GM06990 (cell line): ENCODE results near the gene LDB1.
A peak's percentile ranks its signal among the peaks of the same experiment; 100 is the strongest.

ENCODE experiments used
- DNase-seq: peaks from one replicate; pipeline ENCODE4 v3.0.0-alpha.2; 2011; ENCODE audit not compliant: insufficient read length; ENCODE audit errors: extremely low read depth
- H3K27me3 ChIP-seq: replicated peaks from 2 replicates; pipeline ENCODE4 v1.6.0; 2011; ENCODE audit warnings: low read length; ENCODE audit not compliant: control insufficient read depth, insufficient read depth
- H3K36me3 ChIP-seq: 2 replicates; pipeline ENCODE4 v1.5.1; 2011; ENCODE audit warnings: low read length; ENCODE audit not compliant: control insufficient read depth, insufficient read depth
- H3K4me3 ChIP-seq: replicated peaks from 2 replicates; pipeline ENCODE4 v1.5.1; 2011; ENCODE audit warnings: low read depth, mild to moderate bottlenecking, control low read depth, low read length
- CTCF ChIP-seq: IDR thresholded peaks from 2 replicates; pipeline ENCODE4 v1.5.1; 2011; ENCODE audit warnings: low read length, control low read depth, mild to moderate bottlenecking, inconsistent platforms; ENCODE audit not compliant: insufficient read depth, poor library complexity, severe bottlenecking

The LDB1 gene

DNA sequence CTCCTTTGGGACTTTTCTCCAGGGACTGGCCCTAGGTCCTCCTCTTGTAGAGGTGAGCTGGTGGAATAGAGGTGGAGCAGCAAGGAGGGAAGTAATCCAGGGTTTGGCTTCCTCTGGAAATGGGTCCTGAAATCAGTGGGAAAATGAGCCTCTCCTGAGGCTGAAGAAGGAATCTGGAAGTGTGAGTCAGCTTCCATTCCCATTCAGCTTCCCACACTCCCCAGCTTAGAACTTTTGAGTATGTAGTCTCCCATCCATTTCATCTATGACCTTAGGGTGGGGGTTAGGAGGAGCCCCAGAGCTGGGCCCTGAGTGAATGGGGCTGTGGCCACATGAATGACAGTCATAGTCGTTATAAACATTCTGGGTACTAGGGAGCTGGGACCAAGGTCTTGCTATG lies 17.7 kb downstream of the LDB1 start:
- DNase-seq, result no peak
- Histone ChIP-seq H3K4me3 (no peak overlapping the region), H3K27me3 (no peaks in the 10 kb centered on the region), H3K36me3 (peaks cover 3% of the 10 kb centered on the region; the same call in 1 of the 2 replicates)
- no peak for TF ChIP-seq CTCF

DNA sequence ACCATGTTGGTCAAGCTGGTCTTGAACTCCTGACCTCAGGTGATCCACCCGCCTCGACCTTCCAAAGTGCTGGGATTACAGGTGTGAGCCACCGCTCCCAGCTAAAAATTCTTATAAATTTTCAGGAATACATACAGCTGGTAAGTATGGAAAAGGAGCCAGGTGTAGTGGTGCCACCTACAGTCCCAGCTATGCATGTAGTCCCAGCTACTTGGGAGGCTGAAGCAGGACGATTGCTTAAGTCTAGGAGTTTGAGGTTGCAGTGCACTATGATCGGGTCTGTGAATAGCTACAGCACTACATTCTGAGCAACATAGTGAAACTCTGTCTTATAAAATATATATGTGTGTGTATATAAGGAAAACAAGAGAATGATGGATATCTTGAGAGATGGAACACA lies 19.0 kb downstream of the LDB1 start:
- Histone ChIP-seq H3K36me3 (no peaks in the 10 kb centered on the region), H3K4me3 (no peak overlapping the region), H3K27me3 (no peaks in the 10 kb centered on the region)
- peak; percentile 2 for TF ChIP-seq CTCF
- DNase-seq, result no peak

- TF ChIP-seq CTCF, result no peak
- no peak for DNase-seq
- no peaks in the 10 kb centered on the region for H3K27me3 ChIP-seq
- no peaks in the 10 kb centered on the region for H3K36me3 ChIP-seq
- no peak overlapping the region for H3K4me3 ChIP-seq
Measured at GRCh38 chr10:102096449-102096848, 23.7 kb downstream of the LDB1 start.

DNA sequence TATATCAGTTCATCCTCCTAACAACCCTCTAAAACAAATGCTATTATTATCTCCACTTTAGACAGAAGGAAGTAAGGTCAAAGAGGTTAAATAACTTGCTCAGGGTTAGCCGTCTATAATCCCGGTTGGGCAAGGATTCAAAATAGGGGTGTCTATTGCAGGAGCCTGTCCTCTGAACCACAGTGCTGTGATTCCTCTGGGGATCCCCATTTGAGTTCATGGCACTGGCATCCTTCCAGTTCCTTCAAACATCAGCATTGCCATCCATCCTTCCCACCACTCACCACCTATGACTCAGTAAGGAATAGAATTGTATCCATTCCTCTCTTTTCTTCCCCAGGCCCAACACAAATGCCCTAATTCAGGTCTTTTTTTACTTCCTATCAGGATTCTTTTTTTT lies 29.4 kb downstream of the LDB1 start:
- TF ChIP-seq CTCF, result no peak
- no peaks in the 10 kb centered on the region for H3K27me3 ChIP-seq
- no peaks in the 10 kb centered on the region for H3K36me3 ChIP-seq
- no peak for DNase-seq
- H3K4me3 ChIP-seq, result no peak overlapping the region

DNA sequence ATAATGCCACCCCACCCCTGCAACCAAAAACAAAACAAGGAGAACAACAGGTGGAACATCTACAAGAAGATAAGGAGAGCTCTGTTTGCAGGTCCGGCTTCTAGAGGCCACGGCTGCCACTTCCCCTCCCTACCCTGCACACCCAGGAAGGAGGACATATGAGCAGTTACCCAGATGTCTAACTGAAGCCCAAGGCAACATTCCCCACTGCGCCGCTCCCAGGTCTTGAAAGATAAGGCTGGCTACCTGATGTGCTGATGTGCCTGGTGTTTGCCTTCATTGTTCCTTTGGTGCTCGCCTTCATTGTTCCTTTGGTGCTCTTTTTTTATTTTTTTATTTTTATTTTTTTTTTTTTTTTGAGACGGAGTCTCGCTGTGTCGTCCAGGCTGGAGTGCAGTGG lies 34.0 kb downstream of the LDB1 start:
- Histone ChIP-seq H3K36me3 (no peaks in the 10 kb centered on the region), H3K27me3 (no peaks in the 10 kb centered on the region), H3K4me3 (no peak overlapping the region)
- DNase-seq, result no peak
- TF ChIP-seq CTCF, result no peak

GRCh38 chr10:102085336-102085735 lies 34.8 kb downstream of the LDB1 start:
- Histone ChIP-seq H3K27me3 (no peaks in the 10 kb centered on the region), H3K4me3 (no peak overlapping the region), H3K36me3 (no peaks in the 10 kb centered on the region)
- no peak for TF ChIP-seq CTCF
- DNase-seq, result no peak
